GM18907 (cell line): ENCODE measurements around the gene FAM177B.

Experiments used
- ATAC-seq: cut with Tn5 transposase; IDR thresholded peaks from one replicate; pipeline ENCODE4 v1.9.1; 2021; ENCODE audit warnings: mild to moderate bottlenecking, moderate library complexity; ENCODE audit not compliant: unreplicated experiment

The FAM177B gene

DNA sequence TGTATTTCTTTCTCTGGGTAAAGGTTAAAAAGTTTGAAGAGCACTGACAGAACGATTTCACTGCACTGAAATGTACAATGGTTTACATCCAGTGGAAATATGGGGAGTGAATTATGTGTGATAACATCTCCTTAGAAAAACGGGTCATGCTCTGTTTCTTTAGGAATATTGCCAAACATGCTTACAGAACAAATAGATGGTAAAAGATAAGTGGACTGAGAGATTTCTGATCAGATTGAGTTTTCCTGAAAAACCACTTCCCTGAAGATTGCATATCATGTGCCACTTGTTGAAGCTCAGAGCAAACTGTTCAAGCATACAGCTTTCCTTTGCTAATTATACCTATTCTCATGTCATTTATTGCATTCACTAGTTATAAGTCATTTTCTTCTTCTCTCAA is 47.9 kb downstream of the FAM177B start:
- no peak for ATAC-seq

DNA sequence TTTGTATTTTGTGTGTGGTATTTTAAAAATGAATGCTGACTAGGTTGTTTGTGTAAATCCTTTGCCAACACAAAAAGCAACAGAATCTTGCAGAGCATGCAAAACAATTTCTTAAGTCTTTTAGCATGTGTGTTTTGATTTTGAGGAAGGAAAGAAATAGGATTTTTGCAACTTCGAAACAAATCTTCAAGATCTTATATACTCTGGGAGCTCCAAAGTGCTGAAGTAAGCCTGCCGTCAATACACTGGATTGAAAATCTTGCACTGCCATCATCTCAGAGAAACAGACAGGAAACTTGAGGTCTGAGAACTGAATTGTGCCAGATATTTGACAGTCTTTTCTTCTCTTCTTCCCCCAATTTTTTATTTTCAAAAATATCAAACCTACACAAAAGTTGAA is 48.5 kb downstream of the FAM177B start:
- ATAC-seq = no peak

DNA sequence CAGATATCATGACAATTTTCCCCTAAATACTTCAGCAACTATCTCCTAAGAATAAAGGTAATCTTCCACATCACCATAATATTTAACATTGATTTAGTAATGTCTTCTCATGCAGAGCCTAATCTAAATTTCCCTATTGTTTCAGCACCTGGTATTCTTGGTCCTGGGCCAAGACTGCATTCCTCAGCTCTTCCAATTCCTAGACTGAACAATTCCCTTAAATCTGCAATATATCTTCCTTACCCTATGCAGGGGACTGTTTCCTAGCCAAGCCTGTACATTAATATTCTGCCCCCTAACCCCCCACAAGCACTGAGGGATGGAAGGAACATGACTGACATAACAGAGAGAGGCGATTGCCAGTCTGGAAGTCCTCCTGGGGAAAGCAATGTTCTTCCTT is 49.1 kb downstream of the FAM177B start:
- ATAC-seq = no peak

DNA sequence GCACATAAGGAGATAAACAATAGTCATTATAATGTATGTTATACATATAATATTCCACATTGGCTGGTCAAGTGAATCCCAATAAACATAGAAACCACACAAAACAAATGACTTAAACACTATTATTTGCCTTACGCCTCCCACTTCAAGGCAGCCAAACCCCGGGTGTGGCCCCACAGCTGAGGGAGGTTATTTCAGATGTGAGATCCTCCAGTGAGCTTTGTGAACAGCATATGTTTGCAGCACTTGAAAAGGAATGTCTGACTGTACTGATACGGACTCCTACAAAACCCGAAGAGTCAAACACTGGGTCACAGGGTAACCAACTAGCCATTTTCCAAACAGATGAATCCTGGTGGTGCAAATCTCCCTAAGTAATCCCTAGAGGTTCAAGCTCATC is 50.7 kb downstream of the FAM177B start:
- no peak for ATAC-seq

DNA sequence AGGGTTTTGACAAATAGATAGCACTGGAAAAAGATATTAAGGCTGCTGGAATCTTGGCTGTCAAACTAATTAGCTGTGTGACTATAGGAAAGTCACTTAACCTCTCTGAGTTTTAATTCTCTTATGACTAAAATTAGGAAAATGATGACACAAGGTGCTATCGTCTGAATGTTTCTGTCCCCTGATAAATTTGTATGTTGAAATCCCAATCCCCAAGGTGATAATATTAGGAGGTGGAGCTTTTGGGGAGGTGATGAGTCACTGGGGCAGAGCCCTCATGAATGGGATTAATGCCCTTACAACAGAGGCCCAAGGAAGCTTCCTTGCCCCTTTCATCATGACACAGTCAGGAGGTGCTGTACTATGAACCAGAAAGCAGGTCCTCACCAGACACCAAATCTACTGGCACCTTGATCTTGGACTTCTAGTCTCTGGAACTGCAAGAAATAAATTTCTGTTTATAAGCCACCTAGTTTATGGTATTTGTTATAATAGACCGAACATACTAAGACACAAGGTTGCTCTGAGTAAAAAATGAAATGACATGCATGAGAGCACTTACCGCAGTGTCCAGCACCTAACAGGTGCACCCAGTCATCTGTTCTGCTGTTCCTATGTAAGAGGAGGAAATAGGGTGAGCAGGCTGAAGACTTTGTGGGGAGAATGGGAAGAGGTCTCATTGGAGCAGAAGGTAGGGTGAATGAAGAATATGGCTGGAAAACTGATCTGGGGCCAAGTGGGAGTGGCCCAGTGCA is 51.6 kb downstream of the FAM177B start:
- no peak for ATAC-seq

DNA sequence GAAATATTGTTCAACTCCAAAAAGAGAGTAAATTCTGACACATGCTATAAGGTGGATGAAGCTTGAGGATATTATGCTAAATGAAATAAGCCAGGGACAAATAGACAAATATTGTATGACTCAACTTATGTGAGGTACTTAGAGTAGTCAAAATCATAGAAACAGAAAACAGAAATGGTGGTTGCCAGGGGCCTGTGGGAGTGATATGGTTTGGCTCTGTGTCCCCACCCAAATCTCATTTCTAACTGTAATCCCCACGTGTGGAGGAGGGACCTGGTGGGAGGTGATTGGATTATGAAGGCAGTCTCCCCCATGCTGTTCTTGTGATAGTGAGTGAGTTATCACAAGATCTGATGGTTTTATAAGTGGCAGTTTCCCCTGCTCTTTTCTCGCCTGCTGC is 53.1 kb downstream of the FAM177B start:
- ATAC-seq = no peak

DNA sequence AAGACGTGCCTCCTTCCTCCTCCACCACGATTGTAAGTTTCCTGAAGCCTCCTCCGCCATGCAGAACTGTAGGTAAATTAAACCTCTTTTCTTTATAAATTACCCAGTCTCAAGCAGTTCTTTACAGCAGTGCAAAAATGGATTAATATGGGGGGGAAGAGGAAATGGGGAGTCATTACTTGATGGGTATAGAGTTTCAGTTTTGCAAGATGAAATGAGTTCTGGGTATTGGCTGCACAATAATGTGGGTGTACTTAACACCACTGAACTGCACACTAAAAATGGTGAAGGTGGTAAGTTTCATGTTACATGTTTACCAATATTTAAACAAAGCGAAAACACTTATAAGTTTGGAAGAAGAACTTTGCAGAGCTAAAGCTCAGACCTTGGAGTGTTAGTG is 53.5 kb downstream of the FAM177B start:
- peak; percentile 41 for ATAC-seq

DNA sequence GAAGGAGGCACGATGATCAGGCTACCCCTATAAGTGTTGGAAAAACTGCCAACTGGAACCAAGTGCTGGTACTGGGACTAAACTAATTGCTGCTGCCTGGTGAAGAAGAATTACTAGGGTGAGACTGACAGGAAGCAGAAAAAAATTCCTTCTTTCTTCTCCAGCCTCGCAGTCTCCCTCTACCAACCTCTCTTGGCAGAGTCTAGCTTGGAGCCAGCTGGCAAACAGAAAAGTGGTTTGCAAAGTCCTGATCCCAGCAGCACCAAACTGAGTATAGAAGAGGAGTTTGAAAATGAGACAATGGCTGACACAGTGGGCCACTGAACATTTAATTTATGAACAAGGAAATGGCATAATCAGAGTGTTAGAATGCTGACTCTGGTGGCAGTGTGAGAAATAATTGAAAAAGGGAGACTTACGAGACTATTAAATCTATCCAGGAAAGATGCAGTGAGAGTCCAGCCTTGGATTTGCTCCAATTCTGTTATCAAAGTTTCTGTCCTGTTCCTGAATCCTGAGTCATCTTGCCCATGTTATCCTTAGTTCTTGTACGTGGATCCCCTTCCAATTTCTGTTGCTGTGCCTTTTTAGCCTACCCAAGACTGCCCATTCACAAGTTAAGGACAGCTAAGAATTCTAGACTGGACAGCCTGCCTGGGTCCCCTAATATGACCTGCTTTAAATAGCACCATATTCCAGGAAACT is 54.2 kb downstream of the FAM177B start:
- ATAC-seq = no peak

DNA sequence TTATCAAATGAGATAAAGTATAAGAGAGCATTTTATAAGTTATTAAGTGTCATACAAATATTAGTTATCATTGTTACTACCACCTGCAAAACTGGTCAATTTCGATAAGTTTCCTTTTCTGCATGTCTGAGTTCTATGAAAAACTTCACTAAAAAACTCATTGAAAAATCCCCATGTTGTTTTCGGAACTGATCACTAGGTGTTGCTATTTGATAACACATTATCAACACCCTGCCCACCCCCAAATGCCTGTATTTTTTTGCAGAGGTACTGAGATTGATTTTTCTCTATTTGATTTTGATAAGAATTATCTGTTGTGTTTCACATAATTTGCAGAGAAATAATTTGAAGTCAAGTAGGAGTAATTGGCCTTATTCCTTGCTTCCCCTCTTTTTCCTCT is 55.7 kb downstream of the FAM177B start:
- ATAC-seq = no peak

DNA sequence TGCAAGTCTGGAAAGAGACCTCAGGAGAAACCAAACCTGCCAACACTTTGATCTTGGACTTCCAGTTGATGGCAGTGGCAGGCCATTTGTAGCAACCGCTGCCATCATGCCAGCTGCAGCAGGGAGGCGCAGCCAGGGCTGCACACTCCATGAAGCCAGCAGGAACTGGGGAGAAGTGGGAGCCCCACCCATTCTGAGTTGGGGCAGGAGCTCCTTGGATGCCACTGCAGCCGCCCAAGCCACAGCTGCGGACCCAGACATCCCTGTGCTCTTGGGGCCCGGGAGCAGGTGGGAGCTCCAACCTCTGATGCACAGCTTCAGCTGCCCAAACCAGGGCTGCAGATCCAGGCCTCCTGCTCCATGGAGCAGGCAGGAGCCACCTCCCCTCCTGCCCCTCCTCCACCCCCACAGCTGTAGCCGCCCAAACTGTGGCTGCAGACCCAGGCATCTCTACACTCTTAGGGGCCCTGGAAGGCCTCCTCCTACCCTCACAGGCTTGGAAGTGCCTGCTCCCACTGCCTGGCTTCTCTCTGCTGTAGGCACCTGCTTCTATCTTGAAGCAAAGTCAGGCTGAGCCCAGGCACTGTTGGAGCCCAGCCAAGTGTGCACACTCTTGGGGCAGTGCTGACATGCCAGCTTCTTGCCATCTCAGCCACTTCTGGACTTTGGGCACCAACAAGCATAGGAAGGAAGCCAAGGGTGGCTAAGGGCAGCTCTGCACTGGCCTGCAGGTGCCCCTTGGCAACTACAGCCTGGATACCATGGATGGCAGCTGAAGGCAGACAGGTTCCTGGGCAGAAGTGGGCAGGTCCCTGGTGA is 57.9 kb downstream of the FAM177B start:
- no peak for ATAC-seq

DNA sequence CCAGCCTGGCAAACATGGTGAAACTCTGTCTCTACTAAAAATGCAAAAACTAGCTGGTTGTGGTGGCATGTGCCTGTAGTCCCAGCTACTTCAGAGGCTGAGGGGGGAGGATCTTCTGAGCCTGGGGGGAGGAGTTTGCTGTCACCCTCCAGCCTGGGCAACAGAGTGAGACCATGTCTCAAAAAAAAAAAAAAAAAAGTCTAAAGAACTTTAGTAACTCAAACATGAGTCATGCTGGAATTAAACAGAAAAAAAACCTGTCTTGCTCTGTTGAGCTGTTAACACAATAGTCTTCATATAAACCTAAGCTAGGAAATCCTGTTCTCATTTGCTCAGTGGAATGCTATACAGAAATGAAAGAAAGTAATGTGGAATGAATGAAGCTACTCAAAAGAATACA is 61.1 kb downstream of the FAM177B start:
- ATAC-seq = no peak

DNA sequence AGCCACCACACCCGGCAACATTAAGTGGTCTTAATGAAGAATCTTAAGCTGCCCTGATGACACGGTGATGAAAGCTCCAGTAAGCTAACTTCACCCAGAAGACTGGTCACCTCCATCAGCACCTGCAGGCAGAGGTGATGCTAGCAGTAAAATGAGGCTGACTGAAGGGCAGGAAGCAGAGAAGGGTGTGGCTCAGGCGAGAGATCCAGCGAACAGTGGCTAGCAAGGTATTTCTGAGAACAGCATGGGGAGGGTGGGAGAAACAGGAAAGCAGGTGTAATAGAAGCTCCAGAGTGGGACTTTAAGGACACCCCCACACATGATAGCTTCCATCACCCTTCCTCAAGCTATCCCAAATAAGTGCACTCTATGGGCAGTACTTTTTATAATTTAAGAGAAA is 62.0 kb downstream of the FAM177B start:
- ATAC-seq = no peak
